K562 (cell line): ENCODE data around the gene MPLKIP. TPM values are rescaled to one million over a fixed set of nuclear protein-coding genes. Genes with fewer than 3 reads are reported as not detected.

Experiments used
- BCLAF1 ChIP-seq, 2 experiments: fragments of 450-650 bp in 1 of 2; IDR thresholded peaks; 2 replicates each; pipeline ENCODE4 v1.6.1; 2011 to 2017; ENCODE audit warnings: low read depth in 2 of 2, antibody characterized with exemption in 1 of 2, borderline replicate concordance in 1 of 2, low read length in 1 of 2, mild to moderate bottlenecking in 1 of 2, mixed read lengths in 1 of 2; ENCODE audit not compliant: control insufficient read depth in 1 of 2
- FOXJ3 ChIP-seq: sonication (generic); formaldehyde crosslinking; IDR thresholded peaks from 2 replicates; pipeline ENCODE4 v1.4.0; 2020; ENCODE audit warnings: mild to moderate bottlenecking, missing genetic modification reagents
- FOXK2 ChIP-seq, 2 experiments: fragments of 450-650 bp; IDR thresholded peaks in 1 of 2; conservative IDR thresholded peaks in 1 of 2; 2 replicates each; pipeline ENCODE4 v1.6.1; 2016; ENCODE audit warnings: low read depth in 2 of 2, mild to moderate bottlenecking in 1 of 2
- FOXP1 ChIP-seq: sonication (generic); formaldehyde crosslinking; IDR thresholded peaks from 2 replicates; pipeline ENCODE4 v1.8.0; 2022; ENCODE audit warnings: mild to moderate bottlenecking, missing genetic modification reagents
- JUN ChIP-seq, 2 experiments: sonication (generic) in 1 of 2; formaldehyde crosslinking in 1 of 2; IDR thresholded peaks; 2 replicates each; pipeline versions ENCODE4 v1.6.1 to v1.8.0; 2012 to 2022; ENCODE audit warnings: borderline replicate concordance in 2 of 2, mild to moderate bottlenecking in 2 of 2, improper control_type of control experiment in 1 of 2, low read depth in 1 of 2, low read length in 1 of 2, missing genetic modification reagents in 1 of 2
- MBD2 ChIP-seq: sonication (generic); IDR thresholded peaks from 2 replicates; pipeline ENCODE4 v1.6.1; 2016; ENCODE audit warnings: low read depth, borderline replicate concordance
- NONO ChIP-seq, 2 experiments: fragments of 200-400 bp in 1 of 2; fragments of 450-650 bp in 1 of 2; formaldehyde crosslinking in 1 of 2; IDR thresholded peaks; 2 replicates each; pipeline ENCODE4 v1.6.1; 2017; ENCODE audit warnings: low read depth in 2 of 2, mild to moderate bottlenecking in 2 of 2, moderate library complexity in 2 of 2, low read length in 1 of 2
- POLR2G ChIP-seq: fragments of 200-400 bp; formaldehyde crosslinking; IDR thresholded peaks from 2 replicates; pipeline ENCODE4 v1.6.1; 2017; ENCODE audit warnings: low read depth, mild to moderate bottlenecking, antibody characterized with exemption, low read length, moderate library complexity
- RUNX1 ChIP-seq: sonication (generic); IDR thresholded peaks from 2 replicates; pipeline ENCODE4 v1.6.1; 2016; ENCODE audit warnings: antibody characterized with exemption, low read depth
- SMC3 ChIP-seq: conservative IDR thresholded peaks from 2 replicates; pipeline ENCODE4 v1.6.1; 2011; ENCODE audit warnings: low read depth, low read length, improper control_type of control experiment; ENCODE audit not compliant: insufficient read depth
- TCF15 ChIP-seq: fragments of 250-450 bp; sonication (Bioruptor Pico); IDR thresholded peaks from 2 replicates; pipeline ENCODE4 v1.8.0; 2022; ENCODE audit warnings: moderate library complexity, mild to moderate bottlenecking, inconsistent platforms
- ZBTB11 ChIP-seq, 3 experiments: fragments of 200-800 bp in 1 of 3; fragments of 250-450 bp in 1 of 3; fragments of 450-650 bp in 1 of 3; sonication (Bioruptor Pico) in 1 of 3; sonication (Bioruptor generic) in 1 of 3; formaldehyde crosslinking in 1 of 3; IDR thresholded peaks; 2 replicates each; pipeline versions ENCODE4 v1.6.1 to v1.8.0; 2016 to 2022; ENCODE audit warnings: mild to moderate bottlenecking in 2 of 3, missing genetic modification characterization in 2 of 3, missing compliant biosample characterization in 1 of 3, moderate library complexity in 1 of 3
- polyA plus RNA-seq, 8 experiments: library from polyadenylated mRNA; depleted of rRNA in 4 of 8; stranded (reverse) in 5 of 8; unstranded in 3 of 8; fragments of >200 nt; fragmentation: Nextera tagmentation in 2 of 8; fragmentation: Illumina TruSeq in 1 of 8; extraction: Ambion mirVana in 2 of 8; extraction: Trizol in 1 of 8; gene quantifications; 2 replicates each; pipeline versions ENCODE4 v1.2.1 to v1.2.3, GENCODE V29; 2011 to 2014; ENCODE audit warnings: inconsistent platforms in 1 of 8, missing spikeins in 1 of 8
- total RNA-seq, 7 experiments: library from RNA; depleted of rRNA in 6 of 7; stranded (reverse); fragments of >200 nt in 6 of 7; fragmentation: Illumina TruSeq in 2 of 7; extraction: Trizol in 2 of 7; gene quantifications; 2 replicates each; pipeline versions ENCODE4 v1.2.1 to v1.2.3, GENCODE V29; 2011 to 2021; ENCODE audit warnings: low replicate concordance in 1 of 7
- TF ChIP-seq, protein P1 (sequence below): fragments of 450-650 bp; formaldehyde crosslinking; IDR thresholded peaks from 2 replicates; pipeline ENCODE4 v1.4.0; 2020; ENCODE audit warnings: mild to moderate bottlenecking, mixed read lengths

The MPLKIP gene
- total and polyA plus RNA-seq, 9 of the 15 experiments (the other 6 are each of a cell fraction or from before 2014, with no cell fraction given): 5.6 to 127 (median 44.2) TPM

GRCh38 chr7:40134428-40135316 lies at the start of gene MPLKIP, which contains the start of gene SUGCT (continued):
- peak; percentile 98 to 100 (median 99) for TF ChIP-seq ZBTB11 (CRISPR knock-in tag; IDR thresholded peaks at IDR 0.05)
- TF ChIP-seq RUNX1: no peak
- TF ChIP-seq JUN (IDR thresholded peaks at IDR 0.05; ENCODE audit: borderline replicate concordance, low read depth, low read length): peak; percentile 58; the same call in 1 of the 2 replicates
- no peak for TF ChIP-seq JUN (CRISPR knock-in tag; IDR thresholded peaks at IDR 0.05; ENCODE audit: borderline replicate concordance)
- TF ChIP-seq SMC3: 0 out of 2 replicates have a peak, but pooled peaks have one; percentile 18
- TF ChIP-seq BCLAF1 (IDR thresholded peaks at IDR 0.05; ENCODE audit: borderline replicate concordance in 1 of 2, control insufficient read depth in 1 of 2, low read depth in 2 of 2, low read length in 1 of 2): peak in 1 of 2 experiments; percentile 85; a peak in 2 of 4 replicates
- 0 out of 4 replicates have a peak, but pooled peaks of 1 of the 2 experiments have one; percentile 7 for TF ChIP-seq NONO (IDR thresholded peaks at IDR 0.05; ENCODE audit: low read depth in 2 of 2, low read length in 1 of 2)
- TF ChIP-seq FOXK2 (conservative IDR thresholded peaks at IDR 0.05 in 1 of 2, IDR thresholded peaks at IDR 0.05 in 1 of 2; ENCODE audit: low read depth in 2 of 2): peak; percentile 74 to 81
- peak; percentile 82 for TF ChIP-seq MBD2
- TF ChIP-seq POLR2G: peak; percentile 87
- TF ChIP-seq, protein P1, sequence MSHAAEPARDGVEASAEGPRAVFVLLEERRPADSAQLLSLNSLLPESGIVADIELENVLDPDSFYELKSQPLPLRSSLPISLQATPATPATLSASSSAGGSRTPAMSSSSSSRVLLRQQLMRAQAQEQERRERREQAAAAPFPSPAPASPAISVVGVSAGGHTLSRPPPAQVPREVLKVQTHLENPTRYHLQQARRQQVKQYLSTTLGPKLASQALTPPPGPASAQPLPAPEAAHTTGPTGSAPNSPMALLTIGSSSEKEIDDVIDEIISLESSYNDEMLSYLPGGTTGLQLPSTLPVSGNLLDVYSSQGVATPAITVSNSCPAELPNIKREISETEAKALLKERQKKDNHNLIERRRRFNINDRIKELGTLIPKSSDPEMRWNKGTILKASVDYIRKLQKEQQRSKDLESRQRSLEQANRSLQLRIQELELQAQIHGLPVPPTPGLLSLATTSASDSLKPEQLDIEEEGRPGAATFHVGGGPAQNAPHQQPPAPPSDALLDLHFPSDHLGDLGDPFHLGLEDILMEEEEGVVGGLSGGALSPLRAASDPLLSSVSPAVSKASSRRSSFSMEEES (CRISPR knock-in tag): no peak
- TF ChIP-seq FOXJ3 (CRISPR knock-in tag): no peak
- TF ChIP-seq FOXP1: peak; percentile 67; the same call in 1 of the 2 replicates
- TF ChIP-seq TCF15 (CRISPR knock-in tag): no peak
